H1 (cell line): ENCODE measurements around the gene GRAMD1B. TPM values are rescaled to one million over a fixed set of nuclear protein-coding genes. Genes with fewer than 3 reads are reported as not detected.

Experiments used
- CTCF ChIA-PET: fragments of 300-600 bp; sonication (Branson Sonifier 250); formaldehyde crosslinking; loops from one replicate; lab custom pipeline; 2021; ENCODE audit not compliant: partially characterized antibody; lab: Charles Lee
- POLR2A ChIA-PET: fragments of 300-600 bp; sonication (Branson Sonifier 250); formaldehyde crosslinking; loops from one replicate; lab custom pipeline; 2021; ENCODE audit warnings: inconsistent platforms; ENCODE audit not compliant: partially characterized antibody; lab: Charles Lee
- DNase-seq, 2 experiments: peaks; one replicate each; pipeline versions ENCODE4 v3.0.0 to v3.0.0-alpha.2; 2010 to 2022; ENCODE audit warnings: low spot score in 2 of 2, low read depth in 1 of 2, mixed read lengths in 1 of 2
- FAIRE-seq: peaks from 2 replicates; lab custom pipeline; 2011; peaks lifted over from hg19 to GRCh38; lab: Jason Lieb, UNC
- H2AFZ ChIP-seq: 2 replicates; pipeline ENCODE4 v1.8.1; 2012; ENCODE audit warnings: low read length, inconsistent platforms
- H2AK5ac ChIP-seq: 2 replicates; pipeline ENCODE4 v1.6.1; 2013; ENCODE audit warnings: low read depth, low read length
- H2BK120ac ChIP-seq: replicated peaks from 2 replicates; pipeline ENCODE3; 2013; ENCODE audit warnings: low read depth, low read length, inconsistent platforms
- H2BK12ac ChIP-seq: 2 replicates; pipeline ENCODE4 v1.6.1; 2013; ENCODE audit warnings: low read depth, low read length
- H2BK15ac ChIP-seq: 2 replicates; pipeline ENCODE4 v1.6.1; 2013; ENCODE audit warnings: low read length
- H2BK20ac ChIP-seq: 2 replicates; pipeline ENCODE4 v1.6.1; 2013; ENCODE audit warnings: low read length
- H2BK5ac ChIP-seq: 2 replicates; pipeline ENCODE4 v1.6.1; 2013; ENCODE audit warnings: low read depth, low read length
- H3K14ac ChIP-seq: 2 replicates; pipeline ENCODE4 v1.6.1; 2013; ENCODE audit warnings: inconsistent platforms; ENCODE audit not compliant: insufficient read length
- H3K18ac ChIP-seq: 2 replicates; pipeline ENCODE4 v1.6.1; 2013; ENCODE audit warnings: low read length; ENCODE audit errors: extremely low read depth
- H3K23ac ChIP-seq: 2 replicates; pipeline ENCODE4 v1.6.1; 2013; ENCODE audit warnings: inconsistent platforms; ENCODE audit not compliant: insufficient read length
- H3K23me2 ChIP-seq: 2 replicates; pipeline ENCODE4 v1.6.1; 2013; ENCODE audit warnings: low read depth, low read length
- H3K27ac ChIP-seq: 2 replicates; pipeline ENCODE4 v1.6.1; 2011; ENCODE audit warnings: low read depth, low read length, inconsistent platforms
- H3K27me3 ChIP-seq, 4 experiments: replicated peaks in 1 of 4; 1 replicate in 1 of 4; 2 replicates in 3 of 4; pipeline versions ENCODE4 v1.6.1 to v1.8.1; 2011 to 2013; ENCODE audit warnings: low read length in 3 of 4, mild to moderate bottlenecking in 3 of 4, inconsistent platforms in 2 of 4, mixed read lengths in 2 of 4, moderate library complexity in 1 of 4; ENCODE audit not compliant: control insufficient read depth in 3 of 4, insufficient read depth in 3 of 4; ENCODE audit errors: extremely low read depth in 1 of 4
- H3K36me3 ChIP-seq, 4 experiments: 2 replicates each; pipeline versions ENCODE4 v1.6.1 to v1.8.1; 2011 to 2013; ENCODE audit warnings: mild to moderate bottlenecking in 4 of 4, low read length in 3 of 4, moderate library complexity in 2 of 4, control low read depth in 1 of 4, inconsistent platforms in 1 of 4; ENCODE audit not compliant: insufficient read depth in 4 of 4, control insufficient read depth in 2 of 4
- H3K4ac ChIP-seq: replicated peaks from 2 replicates; pipeline ENCODE3; 2013; ENCODE audit warnings: low read length, low read depth, mixed read lengths, inconsistent platforms; ENCODE audit not compliant: insufficient read length
- H3K4me1 ChIP-seq, 4 experiments: replicated peaks in 1 of 4; 1 replicate in 1 of 4; 2 replicates in 3 of 4; pipeline versions ENCODE4 v1.6.1 to v1.8.1; 2011 to 2013; ENCODE audit warnings: low read length in 3 of 4, inconsistent platforms in 2 of 4, mixed read lengths in 1 of 4; ENCODE audit not compliant: insufficient read depth in 4 of 4, control insufficient read depth in 3 of 4
- H3K4me2 ChIP-seq, 2 experiments: 2 replicates each; pipeline versions ENCODE4 v1.6.1 to v1.8.1; 2011 to 2013; ENCODE audit warnings: low read depth in 2 of 2, low read length in 2 of 2, control low read depth in 1 of 2, inconsistent platforms in 1 of 2, mild to moderate bottlenecking in 1 of 2; ENCODE audit not compliant: insufficient read depth in 1 of 2
- H3K4me3 ChIP-seq, 4 experiments: fragments of 200-600, 300-600 bp in 1 of 4; sonication (generic), shearing (Covaris generic), sonication (Bioruptor Twin) in 1 of 4; 2 replicates each; pipeline versions ENCODE4 v1.5.1 to v1.8.1; 2011 to 2016; ENCODE audit warnings: low read length in 4 of 4, low read depth in 3 of 4, control low read depth in 2 of 4, inconsistent platforms in 2 of 4, mild to moderate bottlenecking in 2 of 4, mixed read lengths in 1 of 4, moderate library complexity in 1 of 4; ENCODE audit not compliant: insufficient read depth in 2 of 4; ENCODE audit errors: extremely low read depth in 1 of 4
- H3K56ac ChIP-seq: replicated peaks from 2 replicates; pipeline ENCODE3; 2013; ENCODE audit warnings: low read depth, mild to moderate bottlenecking, mixed read lengths, low read length, inconsistent platforms; ENCODE audit not compliant: insufficient read length
- H3K79me1 ChIP-seq: 2 replicates; pipeline ENCODE4 v1.6.1; 2013; ENCODE audit warnings: low read depth, low read length, control low read depth
- H3K79me2 ChIP-seq, 2 experiments: 2 replicates each; pipeline versions ENCODE4 v1.6.1 to v1.8.1; 2012 to 2013; ENCODE audit warnings: low read length in 2 of 2, mild to moderate bottlenecking in 2 of 2, inconsistent platforms in 1 of 2; ENCODE audit not compliant: insufficient read depth in 2 of 2, control insufficient read depth in 1 of 2
- H3K9ac ChIP-seq, 4 experiments: replicated peaks in 1 of 4; 1 replicate in 1 of 4; 2 replicates in 3 of 4; pipeline versions ENCODE4 v1.6.1 to v1.8.1; 2011 to 2013; ENCODE audit warnings: low read depth in 3 of 4, low read length in 3 of 4, control low read depth in 2 of 4, mild to moderate bottlenecking in 2 of 4, moderate library complexity in 2 of 4, inconsistent platforms in 1 of 4; ENCODE audit errors: extremely low read depth in 1 of 4
- H3K9me3 ChIP-seq, 2 experiments: 2 replicates each; pipeline versions ENCODE4 v1.6.1 to v1.8.1; 2012 to 2013; ENCODE audit warnings: mild to moderate bottlenecking in 2 of 2, moderate library complexity in 2 of 2, control low read depth in 1 of 2, inconsistent platforms in 1 of 2, low read depth in 1 of 2, low read length in 1 of 2, mixed read lengths in 1 of 2; ENCODE audit not compliant: insufficient read depth in 2 of 2
- H4K20me1 ChIP-seq, 2 experiments: replicated peaks in 1 of 2; 2 replicates each; pipeline versions ENCODE3 to v1.8.1; 2011 to 2013; ENCODE audit warnings: inconsistent platforms in 2 of 2, low read length in 2 of 2, mild to moderate bottlenecking in 1 of 2; ENCODE audit not compliant: insufficient read depth in 2 of 2, control insufficient read depth in 1 of 2
- H4K5ac ChIP-seq: 2 replicates; pipeline ENCODE4 v1.6.1; 2013; ENCODE audit warnings: low read length, low read depth, mixed read lengths, inconsistent platforms; ENCODE audit not compliant: insufficient read length
- H4K8ac ChIP-seq: 2 replicates; pipeline ENCODE4 v1.8.0; 2013; ENCODE audit warnings: mild to moderate bottlenecking, moderate library complexity, low read length, inconsistent platforms; ENCODE audit not compliant: insufficient read depth; ENCODE audit errors: extremely low read depth
- H4K91ac ChIP-seq: replicated peaks from 2 replicates; pipeline ENCODE3; 2013; ENCODE audit warnings: low read length, mixed read lengths, inconsistent platforms; ENCODE audit not compliant: insufficient read length
- BCL11A ChIP-seq, 2 experiments: IDR thresholded peaks; one replicate each; pipeline ENCODE4 v1.6.1; 2011; ENCODE audit warnings: low read depth in 2 of 2, low read length in 2 of 2, mild to moderate bottlenecking in 2 of 2
- CREB1 ChIP-seq: IDR thresholded peaks from 2 replicates; pipeline ENCODE4 v1.6.1; 2012; ENCODE audit warnings: inconsistent platforms
- EGR1 ChIP-seq: IDR thresholded peaks from 2 replicates; pipeline ENCODE4 v1.6.1; 2011; ENCODE audit warnings: low read depth, low read length, borderline replicate concordance
- GTF2F1 ChIP-seq: IDR thresholded peaks from 2 replicates; pipeline ENCODE4 v1.6.1; 2012; ENCODE audit warnings: low read depth, low read length, improper control_type of control experiment, borderline replicate concordance
- KDM4A ChIP-seq: IDR thresholded peaks from one replicate; pipeline ENCODE4 v1.7.1; 2012; ENCODE audit warnings: low read depth, mild to moderate bottlenecking, moderate library complexity, low read length, inconsistent platforms; ENCODE audit not compliant: severe bottlenecking
- KDM5A ChIP-seq: fragments of 200-600 bp; IDR thresholded peaks from 2 replicates; pipeline ENCODE4 v1.7.1; 2012; ENCODE audit warnings: mild to moderate bottlenecking, low read length, inconsistent platforms, mixed read lengths
- MAFK ChIP-seq: IDR thresholded peaks from 2 replicates; pipeline ENCODE4 v1.6.1; 2012; ENCODE audit warnings: low read depth, mild to moderate bottlenecking, improper control_type of control experiment, low read length
- PHF8 ChIP-seq: fragments of 200-600 bp; sonication (generic); conservative IDR thresholded peaks from 2 replicates; pipeline ENCODE4 v1.7.1; 2012; ENCODE audit warnings: low read depth, mild to moderate bottlenecking, inconsistent platforms, low read length, moderate library complexity
- RXRA ChIP-seq: IDR thresholded peaks from 2 replicates; pipeline ENCODE4 v1.6.1; 2011; ENCODE audit warnings: low read depth, mild to moderate bottlenecking, low read length, moderate library complexity; ENCODE audit not compliant: insufficient read depth
- SAP30 ChIP-seq: fragments of 300-600 bp; sonication (generic); IDR thresholded peaks from 2 replicates; pipeline ENCODE4 v1.7.1; 2012; ENCODE audit warnings: low read length, moderate library complexity, mild to moderate bottlenecking, inconsistent platforms; ENCODE audit not compliant: insufficient read depth, insufficient replicate concordance
- SP2 ChIP-seq: IDR thresholded peaks from 2 replicates; pipeline ENCODE4 v1.6.1; 2012; ENCODE audit warnings: mild to moderate bottlenecking, low read length, inconsistent platforms
- SRF ChIP-seq: IDR thresholded peaks from 2 replicates; pipeline ENCODE4 v1.6.1; 2011; ENCODE audit warnings: mild to moderate bottlenecking, low read depth, low read length, moderate library complexity
- TAF1 ChIP-seq: IDR thresholded peaks from 2 replicates; pipeline ENCODE4 v1.6.1; 2011; ENCODE audit warnings: mild to moderate bottlenecking, low read depth, low read length
- TAF7 ChIP-seq: optimal IDR thresholded peaks from 2 replicates; pipeline ENCODE3; 2011; ENCODE audit warnings: low read depth, mild to moderate bottlenecking, inconsistent platforms, low read length, moderate library complexity, borderline replicate concordance
- TBP ChIP-seq: IDR thresholded peaks from 2 replicates; pipeline ENCODE4 v1.6.1; 2011; ENCODE audit warnings: low read depth, low read length, improper control_type of control experiment
- WGBS, 2 experiments: shearing (Covaris generic) in 1 of 2; methylation state at CpG; one replicate each; pipeline versions ENCODE4 v1.1.6 to v1.1.7; 2013 to 2015; ENCODE audit warnings: low lambda C conversion rate in 2 of 2, mixed read lengths in 2 of 2, inconsistent platforms in 1 of 2, low coverage in 1 of 2, missing lambda C conversion rate in 1 of 2; ENCODE audit not compliant: insufficient replicate concordance in 2 of 2, insufficient coverage in 1 of 2, insufficient read length in 1 of 2; ENCODE audit errors: extremely low coverage in 1 of 2, missing lambda C conversion rate in 1 of 2; 5-methylcytosine and 5-hydroxymethylcytosine counted together
- polyA plus RNA-seq, 7 experiments: library from polyadenylated mRNA; depleted of rRNA in 3 of 7; stranded (reverse) in 5 of 7; unstranded in 2 of 7; fragments of >200 nt in 5 of 7; fragments of 200-250 nt in 2 of 7; gene quantifications; 1 replicate in 5 of 7; 2 replicates in 1 of 7; 4 replicates in 1 of 7; pipeline versions ENCODE4 v1.2.1 to v1.2.3, GENCODE V29; 2011 to 2013; ENCODE audit warnings: missing spikeins in 2 of 7, mixed read lengths in 2 of 7
- total RNA-seq: library from RNA; stranded (reverse); fragmentation: NEBNext Ultra II Directional; extraction: Animal tissue kit (Norgen Biotek cat#: 25700); gene quantifications from 2 replicates; pipeline ENCODE4 v1.2.1, GENCODE V29; 2021

The GRAMD1B gene
- total and polyA plus RNA-seq, 2 of the 8 experiments (the other 6 are each of a cell fraction or from before 2014, with no cell fraction given), result 10.1 to 21.2 TPM

GRCh38 chr11:123532131-123532530 lies 102.1 kb downstream of the GRAMD1B start:
- Histone ChIP-seq H3K14ac (no peak overlapping the region), H3K79me1 (no peaks in the 10 kb centered on the region; the same call in 1 of the 2 replicates), H2BK12ac (peak overlapping the region; percentile 89; the same call in 1 of the 2 replicates), H2BK5ac (no peak overlapping the region; the same call in 1 of the 2 replicates), H3K27me3 (no peaks in the 10 kb centered on the region), H3K79me2 (no peaks in the 10 kb centered on the region; a peak in 1 of 4 replicates), H2BK120ac (no peak overlapping the region), H3K9ac (no peak overlapping the region), H2BK15ac (no peak overlapping the region), H3K27ac (no peak overlapping the region), H3K23ac (no peak overlapping the region), H4K91ac (peak overlapping the region; percentile 32), H3K18ac (no peak overlapping the region), H3K56ac (no peak overlapping the region), H2AK5ac (peak overlapping the region; percentile 47; the same call in 1 of the 2 replicates), H3K4ac (no peak overlapping the region), H3K36me3 (no peaks in the 10 kb centered on the region), H4K5ac (no peak overlapping the region), H4K8ac (no peak overlapping the region), H3K23me2 (no peaks in the 10 kb centered on the region; the same call in 1 of the 2 replicates), H3K9me3 (no peaks in the 10 kb centered on the region), H2AFZ (no peak overlapping the region), H3K4me3 (no peak overlapping the region), H3K4me1 (peaks cover 3 to 20% (median 12%) of the 10 kb centered on the region in 4 experiments; a peak in 6 of 7 replicates), H4K20me1 (no peaks in the 10 kb centered on the region), H3K4me2 (no peak overlapping the region), H2BK20ac (0 out of 2 replicates have a peak overlapping the region, but pooled peaks have one; percentile 23)
- no peak for FAIRE-seq
- WGBS, 2 experiments, result 87% methylated on average over 4 of the region's 4 CpGs; no CpG with 5 or more reads in 1 of the 2 experiments
- POLR2A ChIA-PET, result no interaction called here
- no peak for DNase-seq
- CTCF ChIA-PET, result interaction anchor here (0.7 to 3.9 kb wide), 6 partner anchors 11 to 45 kb away, joined by 3 to 19 read pairs (median 7); no protein-coding TSS in a partner anchor
- no peak for TF ChIP-seq EGR1
- TF ChIP-seq SRF, result no peak
- no peak for TF ChIP-seq GTF2F1
- TF ChIP-seq BCL11A (IDR thresholded peaks at IDR 0.05; ENCODE audit: low read depth in 2 of 2, low read length in 2 of 2), result no peak
- TF ChIP-seq KDM4A, result no peak
- TF ChIP-seq MAFK, result no peak
- TF ChIP-seq TAF1, result no peak
- TF ChIP-seq TAF7, result no peak
- TF ChIP-seq KDM5A, result no peak
- TF ChIP-seq CREB1, result no peak
- TF ChIP-seq PHF8, result no peak
- no peak for TF ChIP-seq SAP30
- no peak for TF ChIP-seq TBP
- no peak for TF ChIP-seq SP2
- no peak for TF ChIP-seq RXRA
